ENCODE results near the gene FSTL4. TPM values are rescaled to one million over a fixed set of nuclear protein-coding genes. Genes with fewer than 3 reads are reported as not detected.

Gene FSTL4
- total RNA-seq, 1 experiment from 2014 or later: not detected

GRCh38 chr5:133267601-133268000 is 344.7 kb downstream of the FSTL4 start:
- CTCF ChIA-PET: no interaction called here
- no peaks in the 10 kb centered on the region for H3K79me2 ChIP-seq (ENCODE audit: low read depth)
- BruUV-seq (replicated peaks): no TSS peak
- peaks cover 5% of the 10 kb centered on the region for H3K4me1 ChIP-seq (replicated peaks; ENCODE audit: insufficient read depth)
- no peak overlapping the region for H2AFZ ChIP-seq
- intact Hi-C loops (cut with micrococcal nuclease; ENCODE audit: unreplicated experiment): no loop called here
- H3K27me3 ChIP-seq (ENCODE audit: insufficient read depth, low read depth): no peaks in the 10 kb centered on the region
- no peaks in the 10 kb centered on the region for H3K9me3 ChIP-seq (ENCODE audit: insufficient read depth, low read depth)
- no peaks in the 10 kb centered on the region for H3F3A ChIP-seq (ENCODE audit: insufficient read depth, low read depth)
- POLR2A ChIA-PET (ENCODE audit: unreplicated experiment): no interaction called here
- H4K20me1 ChIP-seq (ENCODE audit: insufficient read depth): no peaks in the 10 kb centered on the region
- no peak overlapping the region for H3K4me2 ChIP-seq
- no peaks in the 10 kb centered on the region for H3K36me3 ChIP-seq (ENCODE audit: low read depth)
- DNase-seq: no peak
- no peaks in the 10 kb centered on the region for H3K9me2 ChIP-seq (ENCODE audit: insufficient read depth)
- H3K27ac ChIP-seq: no peak overlapping the region
- H3K4me3 ChIP-seq: no peak overlapping the region
- TF ChIP-seq EZH2 (IDR thresholded peaks at IDR 0.05; ENCODE audit: low read depth) (no peak), CTCF (conservative IDR thresholded peaks at IDR 0.05) (no peak)

- Histone ChIP-seq H3K4me2 (no peak overlapping the region), H3K4me1 (replicated peaks; ENCODE audit: insufficient read depth) (peaks cover 8% of the 10 kb centered on the region), H3K9me2 (ENCODE audit: insufficient read depth) (no peaks in the 10 kb centered on the region), H3K27ac (no peak overlapping the region), H3K4me3 (no peak overlapping the region), H3K79me2 (ENCODE audit: low read depth) (no peaks in the 10 kb centered on the region), H2AFZ (no peak overlapping the region), H4K20me1 (ENCODE audit: insufficient read depth) (no peaks in the 10 kb centered on the region), H3F3A (ENCODE audit: insufficient read depth, low read depth) (no peaks in the 10 kb centered on the region), H3K27me3 (ENCODE audit: insufficient read depth, low read depth) (no peaks in the 10 kb centered on the region), H3K36me3 (ENCODE audit: low read depth) (no peaks in the 10 kb centered on the region), H3K9me3 (ENCODE audit: insufficient read depth, low read depth) (no peaks in the 10 kb centered on the region)
- no peak for DNase-seq
- ChIA-PET POLR2A (ENCODE audit: unreplicated experiment) (no interaction called here), CTCF (no interaction called here)
- intact Hi-C loops (cut with micrococcal nuclease; ENCODE audit: unreplicated experiment): no loop called here
- TF ChIP-seq CTCF (conservative IDR thresholded peaks at IDR 0.05) (no peak), EZH2 (IDR thresholded peaks at IDR 0.05; ENCODE audit: low read depth) (no peak)
- no TSS peak for BruUV-seq (replicated peaks)
These were observed 345.4 kb downstream of the FSTL4 start for GRCh38 chr5:133266966-133267365.

GRCh38 chr5:133266527-133266878 is 345.8 kb downstream of the FSTL4 start:
- Histone ChIP-seq H3F3A (ENCODE audit: insufficient read depth, low read depth) (no peaks in the 10 kb centered on the region), H3K4me1 (replicated peaks; ENCODE audit: insufficient read depth) (peaks cover 8% of the 10 kb centered on the region), H4K20me1 (ENCODE audit: insufficient read depth) (no peaks in the 10 kb centered on the region), H3K9me2 (ENCODE audit: insufficient read depth) (no peaks in the 10 kb centered on the region), H3K36me3 (ENCODE audit: low read depth) (no peaks in the 10 kb centered on the region), H3K9me3 (ENCODE audit: insufficient read depth, low read depth) (no peaks in the 10 kb centered on the region), H2AFZ (no peak overlapping the region), H3K79me2 (ENCODE audit: low read depth) (no peaks in the 10 kb centered on the region), H3K27me3 (ENCODE audit: insufficient read depth, low read depth) (no peaks in the 10 kb centered on the region), H3K4me2 (no peak overlapping the region), H3K27ac (no peak overlapping the region), H3K4me3 (no peak overlapping the region)
- ChIA-PET POLR2A (ENCODE audit: unreplicated experiment) (no interaction called here), CTCF (no interaction called here)
- DNase-seq: no peak
- TF ChIP-seq CTCF (conservative IDR thresholded peaks at IDR 0.05) (no peak), EZH2 (IDR thresholded peaks at IDR 0.05; ENCODE audit: low read depth) (no peak)
- intact Hi-C loops (cut with micrococcal nuclease; ENCODE audit: unreplicated experiment): no loop called here
- BruUV-seq (replicated peaks): no TSS peak
